NCI-H82 treated with DMSO at 0.1 percent for 48 hours (cell line): Measurements from ENCODE around the gene ST6GALNAC1.
"Not testable (repeated sequence)": the region's sequence is repeated elsewhere in the genome, so short reads cannot be mapped to it uniquely, and the experiment has no call there.

Source experiments
- DNase-seq: peaks from one replicate; lab custom pipeline; 2025; ENCODE audit not compliant: unreplicated experiment; lab: John Stamatoyannopoulos, UW

Gene ST6GALNAC1

DNA sequence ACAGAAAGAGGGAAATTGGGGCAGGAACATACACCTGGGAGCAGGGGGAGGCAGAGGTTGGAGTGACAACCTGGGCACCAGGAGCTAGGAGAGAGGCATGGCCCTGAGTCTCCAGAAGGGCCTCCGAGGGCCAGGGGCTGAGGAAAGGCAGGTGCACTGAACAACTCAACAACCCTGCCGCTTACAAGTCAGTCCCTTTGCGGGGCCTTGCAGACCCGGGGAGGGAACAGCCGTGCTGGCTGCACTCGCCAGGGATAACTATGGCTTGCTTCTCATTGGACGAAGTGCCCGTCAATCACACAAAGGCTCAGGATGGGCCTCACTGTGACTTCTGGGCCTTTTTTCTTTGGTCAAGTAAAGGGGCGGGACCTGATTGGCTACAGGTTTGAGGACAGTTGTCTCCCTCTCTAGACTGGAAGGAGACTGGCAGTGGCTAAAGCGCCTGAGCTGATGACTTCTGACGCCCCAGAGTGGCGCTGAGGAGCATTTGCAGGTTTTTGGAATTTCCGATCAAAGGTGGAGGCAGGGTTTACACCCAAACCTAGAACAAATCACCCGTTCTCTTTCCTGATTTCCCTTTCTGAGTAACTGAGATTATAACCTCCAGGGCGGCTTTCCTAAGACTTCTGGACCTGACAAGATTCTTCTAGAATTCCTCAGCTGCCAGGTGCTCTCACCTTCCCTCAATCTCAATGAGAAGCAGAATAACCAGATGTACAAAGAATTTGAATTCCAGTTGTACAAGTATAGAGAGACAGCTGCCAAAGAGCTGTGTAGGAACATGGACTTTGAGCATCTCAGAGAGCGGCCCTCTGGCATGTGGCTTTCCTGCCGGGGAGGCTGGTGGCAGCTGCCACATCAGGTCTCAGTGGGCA lies 30.3 kb downstream of the ST6GALNAC1 start:
- DNase-seq: peak; percentile 23

DNA sequence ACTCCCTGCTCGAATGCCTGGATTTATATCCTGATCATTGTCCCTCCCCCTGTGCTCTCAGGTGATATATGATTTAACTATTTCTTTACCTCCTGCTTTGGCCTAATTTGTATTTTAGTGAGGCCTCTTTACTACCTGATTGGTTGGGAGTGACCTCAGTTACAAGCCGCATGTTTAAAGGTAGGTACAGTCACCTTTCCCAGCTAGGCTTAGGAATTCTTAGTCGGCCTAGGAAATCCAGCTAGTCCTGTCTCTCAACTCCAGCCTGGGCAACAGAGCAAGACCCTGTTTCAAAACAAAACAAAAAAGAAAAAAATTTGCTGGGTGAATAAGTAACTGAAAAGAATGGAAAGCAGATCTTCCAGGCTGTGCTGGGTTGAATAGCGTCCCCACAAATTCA lies 31.1 kb downstream of the ST6GALNAC1 start:
- no peak for DNase-seq

DNA sequence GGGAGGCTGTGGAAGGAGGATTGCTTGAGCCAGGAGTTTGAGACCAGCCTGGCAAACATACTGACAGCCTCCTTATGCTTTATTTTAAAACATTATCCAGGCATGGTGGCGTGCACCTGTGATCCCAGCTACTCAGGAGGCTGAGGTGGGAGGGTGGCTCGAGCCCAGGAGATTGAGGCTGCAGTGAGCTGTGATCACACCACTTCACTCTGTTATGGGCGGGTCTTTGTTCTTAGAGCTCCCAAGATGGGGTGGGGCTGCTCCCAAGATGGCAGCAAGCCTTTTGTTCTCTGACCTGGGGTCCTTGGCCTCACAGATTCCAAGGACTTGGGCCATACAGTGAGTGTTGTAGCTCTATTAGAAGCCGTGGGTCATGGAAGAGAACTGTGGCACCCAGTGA lies 31.8 kb downstream of the ST6GALNAC1 start:
- no peak for DNase-seq

DNA sequence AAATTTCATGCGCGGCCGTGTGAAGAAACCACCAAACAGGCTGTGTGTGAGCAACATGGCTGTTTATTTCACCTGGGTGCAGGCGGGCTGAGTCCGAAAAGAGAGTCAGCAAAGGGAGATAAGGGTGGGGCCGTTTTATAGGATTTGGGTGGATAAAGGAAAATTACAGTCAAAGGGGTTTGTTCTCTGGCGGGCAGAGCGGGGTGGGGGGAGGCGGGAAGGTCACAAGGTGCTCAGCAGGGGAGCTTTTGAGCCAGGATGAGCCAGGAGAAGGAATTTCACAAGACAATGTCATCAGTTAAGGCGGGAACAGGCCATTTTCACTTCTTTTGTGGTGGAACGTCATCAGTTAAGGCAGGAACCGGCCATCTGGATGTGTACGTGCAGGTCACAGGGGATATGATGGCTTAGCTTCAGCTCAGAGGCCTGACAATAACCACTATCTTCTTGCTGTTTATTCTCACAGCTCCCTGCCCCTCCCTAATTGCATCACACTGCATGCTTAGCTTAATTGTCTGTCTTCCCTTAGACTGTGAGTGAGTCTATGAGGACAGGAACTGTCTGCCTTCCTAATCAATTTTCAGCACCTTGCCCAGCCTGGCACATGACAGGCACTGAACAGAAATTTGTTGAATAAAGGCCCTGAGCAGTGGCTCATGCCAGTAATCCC lies 32.3 kb downstream of the ST6GALNAC1 start:
- peak; percentile 24 for DNase-seq

DNA sequence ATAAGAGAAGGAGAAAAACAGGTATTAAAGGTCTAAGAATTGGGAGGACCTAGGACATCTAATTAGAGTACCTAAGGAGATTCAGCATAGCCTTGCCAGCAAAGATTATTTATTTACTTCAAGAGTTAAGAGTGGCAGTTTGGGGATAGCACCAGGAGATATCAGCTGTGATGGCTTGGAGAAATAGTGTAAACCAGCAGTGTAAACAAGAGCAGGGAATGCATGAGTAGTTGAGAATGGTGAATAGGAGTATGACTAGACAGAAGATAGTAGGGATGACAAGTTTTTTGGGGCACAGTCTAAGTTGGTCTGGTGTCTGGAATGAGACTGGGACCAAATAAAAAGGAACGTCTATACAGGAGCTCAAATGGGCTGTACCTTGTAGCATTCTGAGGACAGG lies 36.9 kb downstream of the ST6GALNAC1 start:
- not testable (repeated sequence) for DNase-seq

DNA sequence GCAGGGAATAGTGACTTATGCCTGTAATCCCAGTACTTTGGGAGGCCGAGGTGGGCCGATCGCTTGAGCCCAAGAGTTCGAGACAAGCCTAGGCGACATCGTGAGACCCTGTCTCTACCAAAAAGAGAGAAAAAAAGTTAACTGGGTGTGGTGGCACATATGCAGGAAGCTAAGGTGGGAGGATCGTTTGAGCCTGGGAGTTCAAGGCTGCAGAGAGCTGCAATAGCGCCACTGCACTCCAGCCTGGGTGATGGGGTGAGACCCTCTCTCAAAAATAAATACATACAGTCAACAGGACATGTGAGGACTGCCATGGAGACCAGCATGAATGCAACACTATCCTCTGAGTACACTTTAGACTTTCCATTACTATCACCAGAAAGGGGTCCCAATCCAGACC lies 42.5 kb downstream of the ST6GALNAC1 start:
- no peak for DNase-seq

DNA sequence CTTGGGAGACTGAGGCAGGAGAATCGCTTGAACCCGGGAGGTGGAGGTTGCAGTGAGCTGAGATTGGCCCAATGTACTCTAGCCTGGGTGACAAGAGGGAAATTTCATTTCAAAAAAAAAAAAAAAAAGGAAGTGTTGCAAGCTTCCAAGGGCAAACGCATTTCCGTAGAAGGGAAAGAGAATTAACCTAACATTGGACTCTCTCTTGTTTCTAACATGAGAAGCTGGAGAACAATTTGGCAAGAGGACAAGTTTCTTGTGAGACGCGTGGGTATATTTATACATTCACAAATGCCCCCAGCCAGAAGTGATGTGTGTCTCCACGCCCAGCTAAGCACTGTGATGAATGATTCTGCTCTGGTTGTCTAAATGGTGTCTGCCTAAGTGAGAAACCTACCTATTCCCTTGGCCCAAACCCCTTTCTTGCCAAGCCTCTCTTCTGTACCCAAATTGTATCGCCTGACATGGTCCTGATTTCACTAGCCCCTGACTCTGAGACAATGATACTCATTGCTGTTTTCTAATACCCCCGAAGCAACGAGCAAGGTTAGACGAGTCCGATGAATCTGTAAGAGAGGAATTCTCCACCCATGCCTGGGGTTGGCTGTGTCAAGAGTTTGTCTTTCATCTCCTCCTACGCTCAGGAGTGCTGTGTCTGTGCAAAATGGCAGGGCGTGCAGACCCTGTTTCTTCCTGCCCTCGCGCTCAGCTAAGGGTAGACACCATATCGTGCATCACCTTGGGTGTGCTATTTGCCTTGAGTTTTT lies 43.7 kb downstream of the ST6GALNAC1 start:
- no peak for DNase-seq

DNA sequence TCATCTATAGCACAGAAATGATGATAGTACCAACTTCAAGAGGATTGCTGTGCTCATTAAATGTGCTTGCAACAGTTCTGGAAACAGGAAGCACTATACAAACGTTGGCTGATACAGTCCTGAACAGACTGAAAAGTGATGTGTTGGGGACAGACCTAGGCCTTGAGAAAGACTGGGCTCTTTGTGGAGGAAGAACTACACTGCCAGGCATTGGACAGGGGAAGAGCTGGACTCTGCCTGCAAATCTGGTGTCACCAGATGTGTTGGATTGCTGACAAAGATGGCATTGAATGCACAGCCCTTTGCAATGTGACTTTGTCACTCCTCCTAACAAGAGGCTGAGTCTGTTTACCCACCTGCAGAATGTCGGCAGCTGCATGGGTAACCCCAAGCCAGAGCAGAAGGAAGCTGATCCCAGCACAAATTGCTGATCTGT lies 45.5 kb downstream of the ST6GALNAC1 start:
- DNase-seq: no peak

DNA sequence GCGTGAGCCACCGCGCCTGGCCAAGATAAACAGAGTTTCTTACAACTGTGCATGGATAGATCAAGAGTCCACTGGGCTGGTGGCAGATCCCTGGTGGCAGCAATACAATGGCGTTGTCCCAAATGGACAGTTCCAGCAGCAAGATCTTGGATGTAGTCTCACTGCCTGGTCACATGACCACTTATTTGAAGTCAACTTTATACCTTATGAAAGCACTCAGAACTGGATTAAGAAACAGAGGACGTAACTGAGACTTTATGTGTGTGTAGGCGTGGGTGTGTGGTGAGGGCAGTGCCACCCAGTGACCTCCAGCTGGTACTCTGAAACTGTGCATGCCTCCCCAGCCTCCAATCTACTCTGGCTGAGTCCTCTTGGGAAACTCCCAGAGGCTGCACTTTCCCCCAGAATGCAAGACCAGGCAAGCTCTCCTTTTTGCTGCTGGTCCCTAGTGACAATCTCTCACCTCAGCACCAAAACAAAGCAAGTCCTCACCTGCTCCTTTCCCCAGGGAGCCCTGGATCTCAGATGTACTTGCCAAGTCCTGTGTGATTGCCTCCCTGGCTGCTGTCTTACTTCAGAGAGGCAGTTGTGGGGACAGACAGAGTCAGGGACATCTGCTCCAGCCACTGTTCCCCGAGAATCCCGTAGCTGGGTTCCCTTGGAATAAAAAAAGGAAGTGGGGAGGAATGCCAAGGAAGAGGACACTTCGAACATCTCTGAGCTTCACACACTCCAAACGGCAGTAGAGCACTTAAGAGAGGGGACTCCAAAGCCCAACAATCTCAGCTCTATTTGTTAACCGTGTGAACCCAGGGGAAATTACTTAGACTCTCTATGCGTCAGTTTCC lies 46.2 kb downstream of the ST6GALNAC1 start:
- no peak for DNase-seq

DNA sequence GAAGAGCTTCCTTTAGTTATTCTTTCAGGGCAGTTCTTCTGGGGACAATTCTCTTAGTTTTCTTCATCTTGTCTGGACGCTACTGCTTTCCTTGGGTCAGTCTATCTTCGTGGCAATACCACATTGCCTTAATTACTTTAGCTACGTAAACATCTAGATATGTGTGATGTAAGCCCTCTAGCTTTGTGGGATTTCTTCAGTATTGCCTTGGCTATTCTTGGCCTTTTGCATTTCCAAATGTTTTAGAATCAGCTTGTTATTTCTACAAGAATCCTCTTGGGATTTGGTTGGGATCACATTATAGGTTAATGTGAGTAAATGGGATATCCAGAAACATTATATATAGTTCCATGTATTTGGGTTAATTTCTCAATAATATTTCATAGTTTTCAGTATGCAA lies 48.9 kb downstream of the ST6GALNAC1 start:
- DNase-seq: no peak

DNA sequence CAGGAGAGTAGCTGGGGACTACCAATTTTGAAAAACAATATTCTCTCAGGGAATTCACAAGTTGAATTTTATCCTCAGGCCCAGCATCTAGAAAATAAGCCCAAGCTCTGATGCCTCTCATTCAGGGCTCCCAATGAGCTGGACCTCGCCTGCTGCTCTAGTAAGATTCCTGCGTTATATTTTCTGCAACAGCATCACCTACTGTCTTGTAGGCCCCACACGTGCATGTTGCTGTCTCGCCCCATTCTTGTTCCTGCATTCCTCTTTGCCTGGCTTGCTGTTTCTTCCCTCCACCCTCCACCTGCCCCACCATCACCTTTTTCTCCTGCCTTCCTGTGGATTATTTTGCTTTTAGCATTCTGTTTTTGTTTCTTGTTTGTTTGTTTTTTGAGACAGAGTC lies 49.6 kb downstream of the ST6GALNAC1 start:
- DNase-seq: no peak

DNA sequence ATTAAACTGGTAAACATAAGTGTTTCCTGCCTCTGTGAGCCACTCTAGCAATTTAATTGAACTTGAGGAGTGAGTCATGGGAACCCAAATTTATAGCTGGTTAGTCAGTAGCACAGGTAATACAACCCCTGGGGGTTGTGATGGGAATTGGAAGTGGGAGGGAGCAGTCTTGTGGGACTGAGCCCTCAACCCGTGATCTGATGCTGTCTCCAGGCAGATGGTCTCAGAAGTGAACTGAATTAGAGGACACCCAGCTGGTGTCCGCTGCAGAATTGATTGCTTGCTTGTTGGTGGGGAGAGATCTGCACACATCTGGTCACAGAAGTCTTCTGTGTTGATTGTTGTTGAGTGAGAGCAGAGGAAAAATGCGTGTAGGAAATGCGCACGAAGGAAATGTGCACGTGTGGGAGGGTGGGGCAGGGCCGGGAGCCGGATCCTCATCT lies 50.2 kb downstream of the ST6GALNAC1 start:
- DNase-seq: no peak

DNA sequence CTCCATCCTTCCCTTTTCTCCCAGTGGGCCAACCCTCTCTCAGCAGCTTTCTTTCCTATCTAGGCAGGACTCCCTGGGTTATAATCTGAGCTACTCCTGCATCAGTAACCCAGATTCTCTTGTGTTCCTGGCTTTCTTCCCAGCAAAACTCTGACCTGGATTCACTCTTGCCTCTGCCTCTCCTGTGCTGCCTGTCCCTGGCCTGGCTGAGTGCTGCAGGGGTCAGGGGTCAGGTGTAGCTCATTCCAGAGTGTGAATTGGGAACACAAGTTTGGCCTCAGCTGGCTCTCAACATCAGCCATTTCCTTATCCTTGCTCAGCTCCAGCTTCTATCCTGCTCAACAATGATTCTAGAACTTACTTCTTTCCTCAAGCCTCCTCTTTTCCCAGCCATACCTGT lies 55.4 kb downstream of the ST6GALNAC1 start:
- DNase-seq: no peak

DNA sequence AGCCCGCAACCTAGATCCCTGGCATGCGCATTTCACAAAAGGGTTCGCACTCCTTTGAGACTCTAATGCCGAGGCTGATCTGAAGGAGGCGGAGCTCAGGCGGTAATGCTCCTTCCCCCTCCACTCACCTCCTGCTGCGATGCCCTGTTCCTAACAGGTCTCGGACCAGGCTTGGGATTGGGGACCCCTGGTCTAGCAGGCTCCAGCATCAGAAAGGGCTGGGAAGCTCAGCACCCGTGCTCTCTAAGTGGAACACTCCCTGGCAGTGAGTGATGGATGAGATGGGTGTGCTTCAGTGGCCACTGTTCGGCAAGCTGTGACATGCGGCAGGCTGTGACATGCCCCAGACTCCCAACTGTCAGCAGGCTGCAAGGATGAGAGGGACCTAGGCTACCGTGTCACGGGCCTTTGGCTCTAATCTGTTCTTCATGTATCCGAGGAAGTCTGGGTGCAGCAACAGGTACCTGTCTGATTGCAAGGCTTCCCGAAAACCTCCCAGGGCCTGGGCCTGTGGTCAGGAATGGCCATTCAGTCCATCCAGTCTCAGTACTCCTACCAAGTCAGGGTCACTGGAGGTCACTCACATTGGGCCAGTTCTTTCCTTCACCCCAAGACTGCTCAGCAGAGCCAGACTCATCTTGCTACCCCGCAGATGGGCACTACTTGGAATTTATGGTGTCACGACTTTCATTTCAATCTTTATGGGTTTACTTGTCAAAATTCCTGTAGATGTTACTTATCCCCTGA lies 56.6 kb downstream of the ST6GALNAC1 start:
- no peak for DNase-seq

DNA sequence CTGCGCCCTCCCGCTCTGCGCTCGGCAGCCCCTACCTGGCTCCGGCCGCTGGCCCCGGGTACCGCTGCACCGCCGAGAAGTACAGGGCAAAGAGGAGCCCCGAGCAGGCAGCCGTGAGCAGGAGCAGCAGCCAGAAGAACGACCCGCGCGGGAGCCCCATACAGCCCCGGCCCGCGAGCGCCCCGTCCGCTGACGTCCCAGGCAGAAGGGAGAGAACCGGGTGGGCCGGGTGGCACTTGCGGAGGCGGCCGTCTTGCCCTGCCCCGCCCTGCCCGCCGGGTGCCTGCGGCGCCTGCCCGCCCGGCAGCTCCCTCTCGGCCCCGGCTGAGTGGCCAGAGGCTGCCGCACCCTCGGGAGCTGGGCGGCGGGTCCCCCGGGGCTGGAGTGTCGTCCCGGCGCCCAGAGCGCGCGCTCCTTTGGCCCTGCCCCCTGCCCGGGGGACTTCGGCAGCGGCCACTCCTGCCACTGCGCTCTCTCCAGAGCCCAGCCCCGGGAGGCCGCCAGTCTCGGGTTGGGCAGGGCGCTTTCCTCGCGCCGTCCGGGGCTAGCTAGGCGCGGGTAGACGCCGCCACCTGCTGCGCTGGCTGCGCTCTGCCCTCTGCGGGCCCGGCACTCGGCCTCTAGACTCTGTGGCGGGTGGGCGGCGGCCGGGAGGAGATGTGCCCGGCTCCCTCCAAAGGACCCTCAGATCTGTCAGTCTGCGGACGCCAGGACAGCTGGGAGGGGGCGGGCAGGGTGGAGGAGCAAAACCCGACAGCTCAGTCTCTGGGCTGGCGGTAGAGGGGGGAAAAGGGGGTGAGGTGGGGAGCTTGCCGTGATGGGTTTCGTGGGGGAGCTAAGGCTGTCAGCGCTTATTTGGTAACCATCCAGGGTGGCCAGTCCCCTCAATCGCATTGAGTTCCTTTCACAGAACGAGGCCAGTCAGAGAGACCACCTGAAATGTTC lies 57.6 kb downstream of the ST6GALNAC1 start, which contains the start of gene ST6GALNAC2:
ST6GALNAC2 (minus strand) TSS at position 212 of the 945 bp plus-strand sequence; CDS start at position 160, 52 bp downstream.
- no peak for DNase-seq

DNA sequence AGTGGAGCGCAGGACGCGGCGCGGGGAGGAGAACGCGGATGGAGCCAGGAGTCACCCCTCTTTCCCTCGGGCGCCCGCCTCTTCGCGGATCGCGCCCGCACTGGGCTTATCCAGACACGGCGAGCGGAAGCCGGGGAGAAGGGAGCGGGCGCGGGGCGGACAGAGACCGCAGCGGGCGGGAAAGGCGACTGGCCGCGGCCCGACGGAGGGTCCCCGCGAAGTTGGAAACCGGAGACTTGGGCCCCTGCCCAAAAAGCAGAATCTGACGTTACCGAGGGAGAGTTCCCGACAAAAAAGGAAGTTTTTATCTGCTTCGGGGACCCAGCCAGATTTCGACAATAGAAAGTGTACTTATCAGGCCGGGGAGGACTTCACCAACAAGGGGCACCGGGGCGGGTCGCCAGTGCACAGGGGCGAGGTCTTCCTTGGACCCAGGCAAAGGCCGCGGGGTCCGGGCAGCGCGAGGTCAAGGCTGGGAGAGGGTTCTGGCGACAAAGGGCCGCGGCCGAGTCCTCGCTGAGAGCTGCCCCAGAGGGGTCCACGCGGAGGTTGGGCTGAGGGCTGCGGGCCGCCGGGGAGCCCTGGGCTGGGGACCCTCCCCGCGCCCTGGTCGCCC lies 58.4 kb downstream of the ST6GALNAC1 start:
- no peak for DNase-seq

DNA sequence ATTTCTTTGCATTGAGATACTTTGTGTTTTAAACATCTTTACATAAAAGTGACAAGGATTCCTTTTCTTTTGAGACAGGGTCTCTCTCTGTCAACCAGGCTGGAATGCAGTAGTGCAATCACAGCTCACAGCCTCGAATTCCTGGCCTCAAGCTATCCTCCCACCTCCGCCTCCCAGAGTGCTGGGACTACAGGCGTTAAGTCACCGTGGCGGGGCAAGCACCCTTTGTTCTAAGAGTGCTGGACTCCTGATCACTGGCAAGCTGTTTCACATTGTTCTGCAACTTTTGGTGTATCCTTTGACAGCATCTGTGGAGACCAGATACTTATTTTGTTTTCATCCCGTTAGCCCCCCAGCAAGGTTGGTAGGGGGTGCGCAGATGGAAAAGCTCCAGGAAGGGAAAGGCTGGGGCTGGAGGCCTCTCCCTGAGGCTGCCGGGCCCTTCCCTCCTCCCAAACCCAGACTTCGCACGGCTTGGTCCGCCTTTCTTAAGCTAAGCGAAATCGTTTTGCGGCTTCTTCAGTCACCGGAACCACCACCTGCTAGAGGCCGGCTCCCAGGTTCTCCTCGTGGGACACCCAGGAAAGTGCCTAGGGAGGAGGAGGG lies 59.0 kb downstream of the ST6GALNAC1 start:
- DNase-seq: no peak

DNA sequence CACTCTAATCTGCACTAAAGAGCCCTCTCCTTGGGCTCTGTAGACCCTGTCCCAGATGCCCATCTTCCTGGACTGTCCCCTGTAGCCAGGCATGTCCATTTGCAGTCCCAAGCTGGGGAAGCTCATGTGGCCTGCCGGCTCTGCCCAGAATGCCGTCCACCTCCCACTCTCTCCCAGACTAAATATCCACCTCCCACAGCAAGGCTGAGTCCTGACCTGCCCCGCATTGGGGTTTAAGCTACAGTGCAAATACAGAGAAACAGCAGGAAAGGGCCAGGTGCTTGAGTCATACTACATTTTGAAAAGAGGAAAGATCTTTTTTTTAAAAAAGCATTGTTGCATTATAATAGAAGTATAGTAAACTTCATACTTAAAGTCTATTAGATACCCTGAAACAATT lies 60.9 kb downstream of the ST6GALNAC1 start:
- DNase-seq: no peak
